HepG2 (cell line): ENCODE data around the gene HSPA1A. TPM values are rescaled to one million over a fixed set of nuclear protein-coding genes. Genes with fewer than 3 reads are reported as not detected.

Source experiments
- E2F1 ChIP-seq: sonication (generic); formaldehyde crosslinking; IDR thresholded peaks from 2 replicates; pipeline ENCODE4 v1.5.0; 2020; ENCODE audit warnings: missing genetic modification reagents
- FOSL1 ChIP-seq: sonication (generic); formaldehyde crosslinking; IDR thresholded peaks from 2 replicates; pipeline ENCODE4 v1.9.0; 2021; ENCODE audit warnings: missing genetic modification reagents, borderline replicate concordance
- FOXM1 ChIP-seq: sonication (generic); formaldehyde crosslinking; IDR thresholded peaks from 2 replicates; pipeline ENCODE4 v1.5.0; 2020; ENCODE audit warnings: missing genetic modification reagents
- HOXA3 ChIP-seq: sonication (generic); formaldehyde crosslinking; IDR thresholded peaks from 2 replicates; pipeline ENCODE4 v1.5.0; 2020; ENCODE audit warnings: missing genetic modification reagents
- KDM1A ChIP-seq: IDR thresholded peaks from 2 replicates; pipeline ENCODE4 v1.6.1; 2016; ENCODE audit warnings: missing compliant biosample characterization
- KLF13 ChIP-seq: sonication (generic); formaldehyde crosslinking; IDR thresholded peaks from 2 replicates; pipeline ENCODE4 v1.4.0; 2020; ENCODE audit warnings: mild to moderate bottlenecking, missing genetic modification reagents
- MAFF ChIP-seq: IDR thresholded peaks from 2 replicates; pipeline ENCODE4 v1.6.1; 2011; ENCODE audit warnings: low read depth, low read length, improper control_type of control experiment
- MTA3 ChIP-seq: sonication (generic); formaldehyde crosslinking; IDR thresholded peaks from 2 replicates; pipeline ENCODE4 v1.4.0; 2020; ENCODE audit warnings: missing genetic modification reagents
- MXD4 ChIP-seq: IDR thresholded peaks from 2 replicates; pipeline ENCODE4 v1.6.1; 2016; ENCODE audit warnings: mild to moderate bottlenecking, missing biosample characterization, missing genetic modification reagents
- NFYC ChIP-seq: IDR thresholded peaks from 2 replicates; pipeline ENCODE4 v1.6.1; 2016; ENCODE audit warnings: missing genetic modification reagents, missing compliant biosample characterization
- PCBP1 ChIP-seq: fragments of 200-400 bp; formaldehyde crosslinking; IDR thresholded peaks from 2 replicates; pipeline ENCODE4 v1.6.1; 2017; ENCODE audit warnings: mild to moderate bottlenecking, low read depth, low read length, borderline replicate concordance
- PHF8 ChIP-seq: sonication (generic); formaldehyde crosslinking; IDR thresholded peaks from 2 replicates; pipeline ENCODE4 v1.5.0; 2020; ENCODE audit warnings: missing genetic modification reagents
- POLR2G ChIP-seq: fragments of 200-400 bp; formaldehyde crosslinking; IDR thresholded peaks from 2 replicates; pipeline ENCODE4 v1.6.1; 2018; ENCODE audit warnings: mild to moderate bottlenecking, low read depth, low read length, moderate library complexity
- RFXANK ChIP-seq: IDR thresholded peaks from 2 replicates; pipeline ENCODE4 v1.6.1; 2016
- SMYD3 ChIP-seq: sonication (generic); formaldehyde crosslinking; IDR thresholded peaks from 2 replicates; pipeline ENCODE4 v1.8.1; 2023; ENCODE audit warnings: mild to moderate bottlenecking, missing genetic modification reagents
- SOX5 ChIP-seq: IDR thresholded peaks from 2 replicates; pipeline ENCODE4 v1.6.1; 2016; ENCODE audit warnings: borderline replicate concordance
- TAF1 ChIP-seq: sonication (generic); formaldehyde crosslinking; IDR thresholded peaks from 2 replicates; pipeline ENCODE4 v1.4.0; 2020; ENCODE audit warnings: missing genetic modification reagents
- TARDBP ChIP-seq: sonication (generic); formaldehyde crosslinking; IDR thresholded peaks from 2 replicates; pipeline ENCODE4 v1.8.0; 2022; ENCODE audit warnings: mild to moderate bottlenecking, missing genetic modification reagents
- TEAD3 ChIP-seq: optimal IDR thresholded peaks from 2 replicates; pipeline ENCODE3; 2016; ENCODE audit warnings: borderline replicate concordance
- TGIF2 ChIP-seq: IDR thresholded peaks from 2 replicates; pipeline ENCODE4 v1.6.1; 2016; ENCODE audit warnings: control low read depth, missing compliant biosample characterization
- TMF1 ChIP-seq: sonication (generic); formaldehyde crosslinking; IDR thresholded peaks from 2 replicates; pipeline ENCODE4 v1.8.1; 2022; ENCODE audit warnings: low read depth, missing genetic modification reagents
- TP53 ChIP-seq: sonication (generic); formaldehyde crosslinking; conservative IDR thresholded peaks from 2 replicates; pipeline ENCODE4 v1.4.0; 2020; ENCODE audit warnings: missing genetic modification reagents
- ZBTB8A ChIP-seq: sonication (generic); formaldehyde crosslinking; IDR thresholded peaks from 2 replicates; pipeline ENCODE4 v1.4.0; 2020; ENCODE audit warnings: mild to moderate bottlenecking, low read depth, missing genetic modification reagents, borderline replicate concordance
- ZC3H4 ChIP-seq: sonication (generic); formaldehyde crosslinking; IDR thresholded peaks from 2 replicates; pipeline ENCODE4 v1.4.0; 2020; ENCODE audit warnings: missing genetic modification reagents, borderline replicate concordance
- ZFP37 ChIP-seq: sonication (generic); formaldehyde crosslinking; IDR thresholded peaks from 2 replicates; pipeline ENCODE4 v1.4.0; 2020; ENCODE audit warnings: missing genetic modification reagents, borderline replicate concordance
- ZFX ChIP-seq: sonication (generic); formaldehyde crosslinking; IDR thresholded peaks from 2 replicates; pipeline ENCODE4 v1.4.0; 2020; ENCODE audit warnings: mild to moderate bottlenecking, low read depth, missing genetic modification reagents, moderate library complexity
- ZNF232 ChIP-seq: sonication (generic); formaldehyde crosslinking; IDR thresholded peaks from 2 replicates; pipeline ENCODE4 v1.4.0; 2020; ENCODE audit warnings: missing genetic modification reagents, borderline replicate concordance
- ZNF343 ChIP-seq: sonication (generic); formaldehyde crosslinking; IDR thresholded peaks from 2 replicates; pipeline ENCODE4 v1.4.0; 2020; ENCODE audit warnings: mild to moderate bottlenecking, missing genetic modification reagents
- ZNF496 ChIP-seq: sonication (generic); formaldehyde crosslinking; IDR thresholded peaks from 2 replicates; pipeline ENCODE4 v1.8.1; 2023; ENCODE audit warnings: mild to moderate bottlenecking, moderate library complexity, missing genetic modification reagents; ENCODE audit not compliant: insufficient replicate concordance
- ZNF543 ChIP-seq: sonication (generic); formaldehyde crosslinking; IDR thresholded peaks from 2 replicates; pipeline ENCODE4 v1.4.0; 2020; ENCODE audit warnings: mild to moderate bottlenecking, missing genetic modification reagents
- ZNF691 ChIP-seq: sonication (generic); formaldehyde crosslinking; IDR thresholded peaks from 2 replicates; pipeline ENCODE4 v1.4.0; 2020; ENCODE audit warnings: missing genetic modification reagents, low read depth, mild to moderate bottlenecking, borderline replicate concordance
- polyA plus RNA-seq, 8 experiments: library from polyadenylated mRNA; depleted of rRNA in 3 of 8; stranded (reverse) in 7 of 8; unstranded in 1 of 8; fragments of >200 nt; fragmentation: Illumina TruSeq in 4 of 8; extraction: Trizol in 4 of 8; gene quantifications; 2 replicates each; pipeline versions ENCODE4 v1.2.1 to v1.2.3, GENCODE V29; 2011 to 2016; ENCODE audit warnings: low read depth in 4 of 8, missing spikeins in 1 of 8, mixed read lengths in 1 of 8; ENCODE audit not compliant: insufficient read depth in 1 of 8
- total RNA-seq, 5 experiments: library from RNA; depleted of rRNA; stranded (reverse); fragments of >200 nt; fragmentation: Illumina TruSeq; extraction: Trizol; gene quantifications; 2 replicates each; pipeline ENCODE4 v1.2.3, GENCODE V29; 2016; ENCODE audit warnings: low read depth in 1 of 5

HSPA1A gene
- total and polyA plus RNA-seq, 2 of the 13 experiments (the other 11 are each of a cell fraction or from before 2014, with no cell fraction given) = 44.5 to 85.0 TPM

GRCh38 chr6:31837369-31838113, 22.2 kb downstream of the HSPA1A start (continued):
- TF ChIP-seq TP53 (CRISPR knock-in tag) (no peak), TARDBP (CRISPR knock-in tag) (0 out of 2 replicates have a peak, but pooled peaks have one; percentile 21), FOSL1 (CRISPR knock-in tag) (no peak), ZC3H4 (CRISPR knock-in tag) (0 out of 2 replicates have a peak, but pooled peaks have one; percentile 33), HOXA3 (CRISPR knock-in tag) (0 out of 2 replicates have a peak, but pooled peaks have one; percentile 4), E2F1 (CRISPR knock-in tag) (no peak), ZNF496 (CRISPR knock-in tag) (no peak), KLF13 (CRISPR knock-in tag) (no peak), ZNF543 (no peak), TGIF2 (CRISPR knock-in tag) (no peak), SOX5 (CRISPR knock-in tag) (0 out of 2 replicates have a peak, but pooled peaks have one; percentile 12), MAFF (no peak), PCBP1 (no peak), ZFP37 (no peak), TEAD3 (CRISPR knock-in tag) (peak; percentile 16), ZNF232 (CRISPR knock-in tag) (no peak), KDM1A (no peak), ZBTB8A (CRISPR knock-in tag) (0 out of 2 replicates have a peak, but pooled peaks have one; percentile 13), ZNF343 (CRISPR knock-in tag) (0 out of 2 replicates have a peak, but pooled peaks have one; percentile 34), NFYC (0 out of 2 replicates have a peak, but pooled peaks have one; percentile 4), SMYD3 (CRISPR knock-in tag) (no peak), POLR2G (peak; percentile 57), RFXANK (CRISPR knock-in tag) (no peak), PHF8 (no peak), TAF1 (CRISPR knock-in tag) (peak; percentile 31; the same call in 1 of the 2 replicates), ZNF691 (CRISPR knock-in tag) (0 out of 2 replicates have a peak, but pooled peaks have one; percentile 36), TMF1 (CRISPR knock-in tag) (no peak), MTA3 (CRISPR knock-in tag) (no peak), MXD4 (CRISPR knock-in tag) (no peak), ZFX (CRISPR knock-in tag) (peak; percentile 35; the same call in 1 of the 2 replicates), FOXM1 (CRISPR knock-in tag) (no peak)
